C4-2B (cell line): ENCODE results near the gene KHDC3L.
"Not testable (repeated sequence)": the region's sequence is repeated elsewhere in the genome, so short reads cannot be mapped to it uniquely, and the experiment has no call there.

Experiments used
- H3K27ac ChIP-seq: fragments of 450-650 bp; 2 replicates; pipeline ENCODE4 v1.5.1; 2017
- CTCF ChIP-seq: fragments of 450-650 bp; conservative IDR thresholded peaks from 2 replicates; pipeline ENCODE4 v1.5.1; 2017; ENCODE audit warnings: mild to moderate bottlenecking
- ZFX ChIP-seq: fragments of 450-650 bp; IDR thresholded peaks from 2 replicates; pipeline ENCODE4 v1.6.1; 2017

The KHDC3L gene

GRCh38 chr6:73369563-73369962 lies 7.1 kb downstream of the KHDC3L start, which contains the start of gene OOEP:
Gene OOEP, minus strand, starts transcription at chr6:73369897. Its CDS starts 105 bp downstream, at chr6:73369792.
- TF ChIP-seq ZFX (no peak), CTCF (no peak)
- no peak within 1 kb of the TSS for H3K27ac ChIP-seq

GRCh38 chr6:73371984-73372383 lies 9.5 kb downstream of the KHDC3L start:
- H3K27ac ChIP-seq: no peak overlapping the region
- TF ChIP-seq ZFX (no peak), CTCF (no peak)

GRCh38 chr6:73372516-73372915 lies 10.1 kb downstream of the KHDC3L start:
- no peak overlapping the region for H3K27ac ChIP-seq
- TF ChIP-seq ZFX (no peak), CTCF (no peak)

- TF ChIP-seq ZFX (no peak), CTCF (no peak)
- H3K27ac ChIP-seq: no peak overlapping the region
These were observed 12.8 kb downstream of the KHDC3L start for GRCh38 chr6:73375216-73375615.

GRCh38 chr6:73377225-73377624 lies 14.8 kb downstream of the KHDC3L start:
- no peak overlapping the region for H3K27ac ChIP-seq
- TF ChIP-seq CTCF (no peak), ZFX (no peak)

- H3K27ac ChIP-seq: not testable (repeated sequence)
These were observed 19.1 kb downstream of the KHDC3L start for GRCh38 chr6:73381531-73381930.

- TF ChIP-seq ZFX: no peak
- TF ChIP-seq CTCF: no peak
- no peak overlapping the region for H3K27ac ChIP-seq
These were observed 20.1 kb downstream of the KHDC3L start for GRCh38 chr6:73382462-73383113.

- H3K27ac ChIP-seq: no peak overlapping the region
These were observed 26.0 kb downstream of the KHDC3L start for GRCh38 chr6:73388433-73388799.

More at GRCh38 chr6:73388433-73388799, 26.0 kb downstream of the KHDC3L start:
- TF ChIP-seq CTCF (no peak), ZFX (no peak)
